ENCODE results near the gene LENG1.

DNA sequence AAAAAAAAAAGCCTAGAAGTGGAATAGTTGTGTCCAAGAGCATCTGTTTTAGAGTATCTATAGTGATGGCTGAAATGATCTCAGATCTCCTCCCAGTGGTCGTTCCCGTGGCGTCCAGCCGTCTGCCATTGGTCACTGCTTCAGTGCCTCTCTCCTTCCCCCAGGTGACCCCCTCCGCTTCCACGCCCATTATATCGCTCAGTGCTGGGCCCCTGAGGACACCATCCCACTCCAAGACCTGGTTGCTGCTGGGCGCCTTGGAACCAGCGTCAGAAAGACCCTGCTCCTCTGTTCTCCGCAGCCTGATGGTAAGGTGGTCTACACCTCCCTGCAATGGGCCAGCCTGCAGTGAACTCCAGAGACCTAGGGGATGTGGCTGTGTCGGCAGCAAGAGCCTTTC is 33.5 kb upstream of the LENG1 start:
- TF ChIP-seq EZH2 (IDR thresholded peaks at IDR 0.05; ENCODE audit: borderline replicate concordance) = no peak
- TF ChIP-seq, protein P1, sequence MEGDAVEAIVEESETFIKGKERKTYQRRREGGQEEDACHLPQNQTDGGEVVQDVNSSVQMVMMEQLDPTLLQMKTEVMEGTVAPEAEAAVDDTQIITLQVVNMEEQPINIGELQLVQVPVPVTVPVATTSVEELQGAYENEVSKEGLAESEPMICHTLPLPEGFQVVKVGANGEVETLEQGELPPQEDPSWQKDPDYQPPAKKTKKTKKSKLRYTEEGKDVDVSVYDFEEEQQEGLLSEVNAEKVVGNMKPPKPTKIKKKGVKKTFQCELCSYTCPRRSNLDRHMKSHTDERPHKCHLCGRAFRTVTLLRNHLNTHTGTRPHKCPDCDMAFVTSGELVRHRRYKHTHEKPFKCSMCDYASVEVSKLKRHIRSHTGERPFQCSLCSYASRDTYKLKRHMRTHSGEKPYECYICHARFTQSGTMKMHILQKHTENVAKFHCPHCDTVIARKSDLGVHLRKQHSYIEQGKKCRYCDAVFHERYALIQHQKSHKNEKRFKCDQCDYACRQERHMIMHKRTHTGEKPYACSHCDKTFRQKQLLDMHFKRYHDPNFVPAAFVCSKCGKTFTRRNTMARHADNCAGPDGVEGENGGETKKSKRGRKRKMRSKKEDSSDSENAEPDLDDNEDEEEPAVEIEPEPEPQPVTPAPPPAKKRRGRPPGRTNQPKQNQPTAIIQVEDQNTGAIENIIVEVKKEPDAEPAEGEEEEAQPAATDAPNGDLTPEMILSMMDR (IDR thresholded peaks at IDR 0.05; ENCODE audit: poor library complexity) = no peak

Data from hepatocyte (in vitro differentiated cells).